ENCODE results near the gene SPAG7. TPM values are rescaled to one million over a fixed set of nuclear protein-coding genes. Genes with fewer than 3 reads are reported as not detected.

The SPAG7 gene, protein sequence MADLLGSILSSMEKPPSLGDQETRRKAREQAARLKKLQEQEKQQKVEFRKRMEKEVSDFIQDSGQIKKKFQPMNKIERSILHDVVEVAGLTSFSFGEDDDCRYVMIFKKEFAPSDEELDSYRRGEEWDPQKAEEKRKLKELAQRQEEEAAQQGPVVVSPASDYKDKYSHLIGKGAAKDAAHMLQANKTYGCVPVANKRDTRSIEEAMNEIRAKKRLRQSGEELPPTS
- total RNA-seq = 61.8 and 69.5 TPM in 2 replicates

DNA sequence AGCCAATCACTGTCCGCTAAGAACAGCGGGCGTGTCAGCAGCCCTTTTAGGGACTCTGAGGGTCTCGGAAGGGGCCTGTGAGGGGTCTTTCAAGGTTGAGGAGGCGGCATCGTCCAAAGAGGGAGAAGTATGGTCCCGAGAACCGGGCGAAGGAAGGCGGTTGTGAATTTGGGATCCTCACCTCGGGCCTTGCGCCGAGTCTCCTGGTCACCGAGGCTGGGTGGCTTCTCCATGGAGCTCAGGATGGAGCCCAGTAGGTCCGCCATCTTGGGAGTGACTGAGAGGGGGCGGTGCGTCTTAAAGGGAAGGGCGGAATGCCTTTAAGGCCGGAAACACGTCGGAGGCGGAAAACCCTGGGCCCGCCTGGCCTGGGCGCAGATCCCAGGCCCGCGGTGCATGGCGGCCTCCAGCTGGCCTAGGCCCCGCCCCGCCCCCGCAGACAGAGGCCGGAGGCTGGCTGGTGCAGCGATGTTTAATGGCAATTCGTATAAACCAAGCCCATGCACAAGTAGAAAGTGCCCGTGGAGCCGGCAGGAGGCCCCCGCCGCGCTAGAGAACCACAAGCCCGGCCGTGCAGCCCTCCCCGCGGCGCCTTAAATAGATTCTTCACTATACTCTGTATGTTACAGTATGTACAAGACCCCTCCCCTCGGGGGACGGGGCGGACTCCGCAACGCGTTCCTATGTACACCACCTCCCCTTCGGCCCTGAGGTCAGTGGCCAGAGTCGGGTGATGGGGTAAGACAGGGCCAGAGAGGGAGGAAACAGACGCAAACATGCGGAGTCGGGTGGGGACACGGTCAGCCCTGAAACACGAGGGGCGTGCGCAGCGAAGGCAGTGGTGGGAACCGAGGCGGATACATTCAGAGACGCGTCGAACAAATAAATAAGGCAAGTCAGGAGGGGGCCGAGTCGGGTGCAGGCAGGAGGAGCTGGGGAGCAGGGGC is at the start of gene SPAG7:
TSS of gene SPAG7 (minus strand) at position 279 of the 947 bp plus-strand sequence. CDS start at position 266, 13 bp downstream.
- DNase-seq (ENCODE audit: extremely low read depth, low read depth, low spot score) = peak; percentile 86

DNA sequence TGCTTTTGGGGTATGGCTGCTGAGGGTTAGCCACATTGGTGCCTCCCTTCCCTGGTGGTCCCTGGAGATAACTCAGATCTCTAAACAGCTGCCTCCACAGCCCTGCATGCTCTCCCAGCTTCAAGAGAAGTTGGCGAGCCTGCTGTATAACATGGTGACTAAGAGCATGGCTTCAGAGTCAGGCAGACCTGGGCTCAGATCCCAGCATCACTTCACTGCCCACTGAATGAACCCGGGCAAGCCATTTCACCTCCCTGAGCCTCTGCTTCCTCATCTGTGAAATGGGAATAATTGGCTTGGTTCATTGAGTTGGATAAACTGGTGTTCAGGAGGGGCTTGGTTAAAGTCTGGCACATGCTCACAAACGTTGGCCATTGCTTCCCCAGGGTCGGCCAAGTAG is 46.7 kb upstream of the SPAG7 start:
- DNase-seq (ENCODE audit: extremely low read depth, low read depth, low spot score) = no peak

DNA sequence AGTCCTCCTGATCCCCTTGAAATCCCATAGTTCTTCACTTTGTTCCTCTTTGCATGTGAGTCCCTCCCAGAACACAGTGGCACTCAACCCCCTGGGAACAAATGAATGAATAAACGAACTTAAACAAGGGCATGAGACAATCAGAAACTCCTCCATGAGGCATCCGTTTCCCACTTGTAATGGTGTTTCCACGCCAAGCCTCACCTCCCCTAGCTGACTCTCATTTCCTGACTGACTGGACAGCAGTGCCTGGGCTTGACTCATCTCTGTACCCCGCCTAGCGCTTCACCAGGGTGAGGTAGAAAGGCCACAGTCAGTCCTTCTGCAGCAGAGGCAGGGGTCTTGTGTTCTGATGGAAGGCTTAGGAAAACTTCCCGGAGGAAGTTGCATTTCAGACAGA is 44.3 kb upstream of the SPAG7 start:
- DNase-seq (ENCODE audit: extremely low read depth, low read depth, low spot score) = no peak

DNA sequence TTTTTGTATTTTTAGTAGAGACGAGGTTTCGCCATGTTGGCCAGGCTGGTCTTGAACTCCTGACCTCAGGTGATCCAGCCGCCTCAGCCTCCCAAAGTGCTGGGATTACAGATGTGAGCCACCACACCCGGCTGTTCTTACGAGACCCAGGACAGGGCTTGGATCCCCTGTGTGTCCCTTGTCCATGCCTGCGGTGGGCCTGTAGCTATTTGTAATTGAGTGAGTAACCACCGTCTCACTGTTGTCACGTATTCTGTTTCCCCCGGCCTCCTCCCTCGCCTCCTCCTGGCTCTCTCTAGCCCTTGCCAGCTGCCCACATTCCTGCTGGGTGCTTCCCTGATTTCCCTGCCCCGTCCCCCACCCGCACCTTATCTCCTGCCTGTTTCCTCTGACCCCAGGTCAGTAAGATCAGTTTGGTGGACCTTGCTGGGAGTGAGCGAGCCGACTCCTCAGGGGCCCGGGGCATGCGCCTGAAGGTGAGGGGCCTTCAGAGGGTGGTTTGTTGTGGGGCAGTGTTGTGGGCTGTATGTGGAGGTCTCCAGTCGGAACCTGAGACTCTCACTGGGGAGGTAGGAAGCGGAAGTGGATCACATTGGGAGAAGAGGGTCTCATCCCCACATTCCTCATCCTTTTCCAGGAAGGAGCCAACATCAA is 35.7 kb upstream of the SPAG7 start:
- no peak for DNase-seq (ENCODE audit: extremely low read depth, low read depth, low spot score)

DNA sequence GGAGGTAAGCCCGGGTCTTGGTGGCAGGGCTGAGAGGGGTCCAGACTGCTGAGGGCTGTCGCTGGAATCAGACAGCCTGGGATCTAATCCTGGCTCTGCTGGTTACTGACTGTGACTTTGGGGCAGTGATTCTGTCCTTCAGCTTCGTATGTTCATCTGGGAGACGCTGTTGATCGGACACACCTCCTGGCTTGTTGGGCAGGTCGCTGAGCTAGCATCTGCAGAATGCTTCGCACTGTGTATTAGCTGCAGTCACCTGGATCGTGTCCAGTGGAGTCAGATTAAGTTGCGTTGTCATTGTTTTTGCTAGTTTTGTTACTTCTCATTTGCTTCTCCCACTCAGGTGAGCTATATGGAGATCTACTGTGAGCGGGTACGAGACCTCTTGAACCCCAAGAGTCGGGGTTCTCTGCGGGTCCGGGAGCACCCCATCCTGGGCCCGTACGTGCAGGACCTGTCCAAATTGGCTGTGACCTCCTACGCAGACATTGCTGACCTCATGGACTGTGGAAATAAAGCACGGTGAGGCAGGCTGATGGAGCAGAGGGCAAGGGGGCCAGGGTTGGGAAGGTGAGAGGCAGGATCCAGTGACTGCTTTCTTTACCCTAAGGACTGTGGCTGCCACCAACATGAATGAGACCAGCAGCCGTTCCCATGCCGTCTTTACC is 34.6 kb upstream of the SPAG7 start:
- DNase-seq (ENCODE audit: extremely low read depth, low read depth, low spot score) = no peak

DNA sequence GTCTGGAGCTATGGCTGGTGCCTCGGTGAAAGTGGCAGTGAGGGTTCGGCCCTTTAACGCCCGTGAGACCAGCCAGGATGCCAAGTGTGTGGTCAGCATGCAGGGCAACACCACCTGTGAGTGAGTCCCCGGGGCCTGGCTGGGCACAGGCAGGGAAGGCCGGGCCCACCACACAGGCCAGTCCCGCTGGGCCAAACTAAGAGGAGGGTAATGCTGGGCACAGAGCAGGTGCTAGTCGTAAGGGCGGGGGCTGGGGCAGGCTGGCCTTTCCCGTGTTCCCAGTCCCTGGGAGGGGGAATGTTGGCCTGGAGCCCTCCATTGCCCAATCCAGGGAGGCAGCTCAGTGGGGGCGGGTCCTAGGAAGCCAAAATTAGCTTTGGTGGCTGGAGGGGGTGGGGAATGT is 32.6 kb upstream of the SPAG7 start:
- no peak for DNase-seq (ENCODE audit: extremely low read depth, low read depth, low spot score)

DNA sequence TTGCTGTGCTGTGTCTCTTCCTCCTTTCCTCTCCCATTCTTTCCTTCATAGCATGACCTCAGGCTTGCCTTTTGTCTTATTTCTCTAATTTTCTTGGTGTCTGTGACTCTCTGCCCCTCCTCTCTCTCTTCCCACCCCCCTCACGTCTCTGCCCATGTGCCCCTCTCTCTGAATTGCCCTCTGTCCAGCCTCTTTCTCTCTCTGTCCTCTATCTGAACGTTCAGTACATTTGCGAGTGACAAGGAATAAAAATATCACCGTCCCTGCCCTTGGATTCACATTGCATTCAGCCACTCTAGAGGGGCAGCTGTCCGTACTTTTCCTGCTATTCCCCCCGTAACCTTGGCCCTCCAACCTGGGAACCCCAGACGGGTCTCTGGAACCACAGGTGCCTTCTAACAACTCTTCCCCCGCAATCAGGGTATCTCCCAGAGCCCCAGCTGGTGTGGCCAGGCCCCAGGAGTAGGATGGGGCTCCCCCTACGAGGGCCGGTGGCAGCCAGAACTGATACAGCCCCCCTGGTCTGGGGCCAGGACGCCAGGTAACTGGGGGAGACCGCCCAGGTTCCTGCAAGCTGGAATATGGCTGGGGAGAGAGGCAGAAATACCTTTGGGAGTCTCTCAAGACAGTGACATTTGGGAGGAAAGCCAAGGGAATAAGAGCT is 31.9 kb upstream of the SPAG7 start:
- DNase-seq (ENCODE audit: extremely low read depth, low read depth, low spot score) = no peak

DNA sequence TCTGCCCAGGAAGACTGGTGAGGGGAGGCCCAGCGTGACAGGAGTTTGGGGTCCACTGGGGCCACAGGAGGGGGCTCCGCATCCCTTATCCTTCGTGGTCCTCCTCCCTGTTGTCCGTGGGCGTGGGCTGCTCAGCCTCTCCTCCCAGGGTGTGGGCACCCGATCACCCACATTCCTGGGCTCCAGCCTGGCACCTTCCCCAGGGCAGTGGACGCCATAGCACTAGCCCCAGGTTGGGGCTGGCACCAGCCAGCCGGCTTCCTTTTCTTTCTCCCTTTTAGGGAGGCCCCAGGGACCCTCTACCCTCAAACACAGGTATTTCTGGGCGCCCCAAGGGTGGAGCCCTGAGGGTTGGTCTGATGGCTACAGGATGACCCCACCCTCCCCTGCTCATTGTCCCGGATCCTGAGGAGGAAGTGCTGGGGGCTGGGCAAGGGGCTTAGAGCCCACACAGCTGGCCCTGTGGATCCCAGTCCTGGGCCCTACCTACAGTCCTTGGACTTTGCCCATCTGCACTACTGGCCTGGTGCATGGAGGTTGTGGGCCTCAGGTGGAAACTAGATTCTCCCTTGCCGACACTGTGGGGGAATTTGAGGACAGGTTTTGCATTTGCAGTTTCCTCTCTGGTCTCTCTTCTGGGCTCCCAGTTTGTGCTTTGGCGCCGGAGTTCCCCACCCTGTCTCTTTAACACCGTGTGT is 31.3 kb upstream of the SPAG7 start:
- DNase-seq (ENCODE audit: extremely low read depth, low read depth, low spot score) = no peak

DNA sequence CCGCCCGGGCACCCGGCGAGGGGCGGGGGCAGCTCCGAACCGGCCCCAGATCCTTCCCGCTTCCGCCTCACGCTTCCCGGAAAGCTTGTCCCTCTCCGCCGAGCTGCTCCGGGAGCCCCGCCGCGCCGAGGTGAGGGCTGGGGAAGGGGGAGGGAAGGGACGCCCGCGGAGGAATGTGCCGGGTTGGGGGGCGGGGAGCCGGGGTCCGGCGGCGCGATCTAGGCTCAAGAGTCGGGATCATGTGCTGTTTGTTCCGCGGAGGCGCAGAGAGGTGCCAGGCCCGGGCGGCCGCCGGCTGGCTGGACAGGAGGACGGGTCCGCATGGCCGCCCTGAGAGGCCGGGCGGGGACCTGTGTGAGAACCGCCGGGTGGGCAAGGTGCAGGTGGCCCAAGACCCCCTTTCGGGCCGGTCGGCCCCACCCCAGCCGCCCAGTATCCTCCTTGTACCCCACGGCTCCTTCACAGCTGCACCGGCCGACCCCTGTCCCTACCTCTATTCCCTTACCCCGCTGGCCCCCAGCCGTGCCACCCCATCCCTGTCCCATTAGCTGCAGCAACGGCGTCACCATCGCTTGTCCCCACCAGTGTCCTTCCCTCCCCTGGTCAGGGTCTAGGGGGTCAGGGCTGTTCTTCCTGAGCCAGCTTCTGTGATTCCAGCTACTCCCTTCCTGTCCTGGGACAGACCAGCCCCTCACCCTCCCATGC is 30.6 kb upstream of the SPAG7 start:
- no peak for DNase-seq (ENCODE audit: extremely low read depth, low read depth, low spot score)

DNA sequence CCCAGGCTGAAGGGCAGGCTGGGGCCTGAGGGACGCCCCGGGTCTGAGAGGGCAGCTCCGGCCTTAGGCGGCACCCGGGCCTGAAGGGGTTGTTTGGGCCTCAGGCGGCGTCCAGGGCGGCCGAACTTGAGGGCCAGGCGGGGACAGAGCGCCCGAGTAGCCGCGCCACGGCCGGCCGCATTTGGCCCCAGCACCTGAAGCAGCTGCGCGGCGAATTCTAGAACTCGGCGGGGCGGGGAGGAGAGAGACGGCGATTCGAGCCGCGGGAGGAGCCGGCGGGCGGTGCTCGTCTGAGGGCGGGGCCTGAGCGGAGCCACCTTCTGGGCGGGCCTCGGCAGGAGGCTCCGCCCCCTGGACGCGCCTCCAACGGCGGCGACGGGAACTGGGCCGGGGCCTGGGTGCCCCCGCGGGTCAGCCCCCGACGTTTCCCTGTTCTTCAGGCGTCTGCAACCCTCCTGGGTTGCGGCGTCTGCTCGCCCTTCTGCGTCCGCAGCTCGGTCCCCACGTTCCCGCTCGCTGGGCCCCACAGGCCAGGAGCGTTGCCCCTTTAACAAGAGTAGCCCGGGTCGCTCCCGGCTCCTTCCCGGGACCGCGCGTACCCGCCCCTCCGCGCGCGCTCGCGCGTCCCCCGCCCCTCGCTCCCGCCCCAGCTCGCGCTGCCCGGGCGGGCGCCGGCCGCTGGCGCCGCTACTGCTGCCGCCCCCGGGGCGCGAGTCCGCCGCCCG is 29.8 kb upstream of the SPAG7 start, which contains the start of the genes INCA1 and KIF1C:
TSS of gene INCA1 (minus strand) at position 221 of the 725 bp plus-strand sequence. CDS start 3,085 bp downstream, outside the sequence.
TSS of gene KIF1C (plus strand) at position 649 of the 725 bp plus-strand sequence. CDS start 2,297 bp downstream, outside the sequence.
- no peak for DNase-seq (ENCODE audit: extremely low read depth, low read depth, low spot score)

DNA sequence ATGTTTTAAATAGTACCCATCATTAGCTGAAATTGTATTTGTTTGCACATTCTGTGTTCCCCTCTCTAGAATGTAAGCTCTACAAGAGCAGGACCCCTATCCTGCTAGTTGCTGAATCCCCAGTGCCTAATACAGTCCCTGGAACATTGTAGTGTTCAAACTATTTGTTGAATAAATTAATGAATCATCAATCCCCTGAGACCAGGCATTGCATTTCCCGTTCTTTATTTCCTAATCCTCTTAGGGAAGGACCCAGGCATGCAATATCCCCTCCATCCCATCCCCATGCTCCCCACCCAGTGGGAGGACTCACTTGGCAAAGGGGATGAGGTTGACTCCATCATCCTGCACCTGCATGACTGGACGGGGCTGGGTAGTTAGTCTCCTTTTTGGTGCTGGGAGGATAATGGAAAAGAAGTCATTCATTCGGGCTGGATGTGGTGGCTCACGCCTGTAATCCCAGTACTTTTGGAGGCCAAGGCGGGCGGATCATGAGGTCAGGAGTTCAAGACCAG is 26.5 kb upstream of the SPAG7 start:
- no peak for DNase-seq (ENCODE audit: extremely low read depth, low read depth, low spot score)

DNA sequence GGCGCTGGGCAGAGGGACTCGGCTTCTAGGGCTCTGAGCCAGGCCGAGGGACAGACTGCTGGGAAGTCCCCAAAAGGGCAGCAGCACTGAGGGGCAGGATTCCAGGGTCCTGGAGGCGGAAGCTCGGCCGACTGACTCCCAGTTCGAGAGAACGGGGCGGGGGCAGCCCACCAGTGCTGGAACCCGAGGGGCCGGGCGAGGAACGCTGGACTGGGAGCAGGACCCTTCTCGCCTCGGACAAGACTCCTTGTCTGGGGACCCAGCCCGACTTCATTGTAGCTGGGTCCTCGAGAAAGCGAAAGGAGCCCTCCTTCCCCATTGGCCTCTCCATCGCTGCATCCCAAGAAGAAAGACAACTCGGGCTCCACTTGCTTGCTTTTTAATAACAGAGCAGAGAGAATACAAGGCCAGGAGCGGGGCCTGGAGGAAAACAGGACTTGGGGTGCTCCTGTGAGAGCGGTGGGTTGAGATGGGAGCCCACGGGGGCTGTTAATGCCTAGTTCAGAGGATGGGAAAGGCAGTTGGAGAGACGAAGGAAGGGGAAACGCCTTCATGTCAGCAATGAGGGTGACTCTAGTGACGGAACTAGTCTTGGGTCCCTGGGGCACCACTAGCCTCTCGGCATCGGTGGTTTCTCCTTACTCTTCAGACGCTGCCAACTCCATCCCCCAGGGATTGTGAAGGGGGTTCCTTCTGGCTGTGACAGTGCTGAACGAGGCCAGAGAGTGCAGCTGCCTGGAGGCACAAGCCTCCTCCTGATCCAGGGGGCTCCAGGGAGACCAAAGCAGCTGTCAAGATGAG is 20.4 kb upstream of the SPAG7 start:
- no peak for DNase-seq (ENCODE audit: extremely low read depth, low read depth, low spot score)

DNA sequence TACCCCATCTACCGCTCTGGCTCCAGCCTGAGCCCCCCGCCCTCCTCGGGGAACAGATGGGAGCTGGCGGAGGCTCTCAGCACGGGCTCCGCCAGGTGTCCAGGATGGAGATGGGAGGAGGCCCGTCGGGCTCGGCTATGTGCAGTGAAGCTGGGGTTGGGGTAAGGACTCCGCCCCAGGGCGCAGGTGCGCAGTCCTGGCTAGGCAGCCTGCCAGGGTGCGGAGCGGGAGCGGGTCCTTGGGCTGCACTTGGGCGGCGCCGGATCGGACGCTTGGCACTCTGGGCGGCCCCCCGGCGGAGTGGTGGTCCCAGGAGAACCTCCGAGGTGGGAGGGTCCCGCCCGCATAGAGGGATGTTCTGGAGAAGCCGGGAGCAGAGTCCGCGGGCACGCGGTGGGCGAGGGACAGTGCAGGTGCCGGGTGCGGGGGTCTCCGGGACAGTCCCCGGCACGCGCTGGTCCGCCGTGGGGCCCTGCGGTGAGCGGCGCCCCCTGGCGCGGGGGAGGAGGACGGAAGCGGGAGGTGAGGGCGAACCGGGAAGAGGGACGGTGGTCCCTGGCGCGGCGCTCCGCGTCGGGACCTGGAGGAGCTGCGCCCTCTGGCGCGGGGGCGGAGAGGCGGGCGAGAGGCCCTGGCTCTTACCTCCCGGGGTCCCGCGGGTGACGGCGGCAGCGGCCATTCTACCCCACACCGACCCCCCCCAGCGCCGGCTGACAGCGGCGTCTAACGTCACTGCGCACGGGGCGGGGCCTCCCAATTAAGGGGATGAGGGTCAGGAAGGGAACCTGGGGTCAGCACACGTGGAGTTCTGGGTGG is 19.5 kb upstream of the SPAG7 start, which contains the start of gene CAMTA2:
TSS of gene CAMTA2 (minus strand) at position 725 of the 816 bp plus-strand sequence. CDS start 1,453 bp downstream, outside the sequence.
- DNase-seq (ENCODE audit: extremely low read depth, low read depth, low spot score) = no peak

DNA sequence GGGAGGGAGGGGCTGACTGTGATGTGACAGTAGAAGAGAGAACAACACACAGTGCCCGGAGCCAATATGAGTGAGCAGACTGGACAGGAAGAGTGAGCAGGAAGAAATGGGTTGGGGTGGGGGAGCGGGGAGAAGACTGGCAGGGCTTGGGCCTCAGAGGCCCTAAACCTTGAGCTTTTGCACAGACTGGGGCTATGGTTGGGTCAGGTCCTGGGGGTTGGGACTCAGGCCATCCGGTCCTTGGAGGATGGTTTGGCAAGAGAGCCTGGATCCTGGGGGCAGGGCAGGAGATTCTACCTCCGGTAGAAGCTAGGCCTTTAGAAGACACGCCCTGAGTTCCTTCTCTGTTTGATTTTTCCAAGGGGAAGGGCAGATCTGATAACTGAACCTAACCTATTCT is 18.8 kb upstream of the SPAG7 start:
- DNase-seq (ENCODE audit: extremely low read depth, low read depth, low spot score) = no peak

DNA sequence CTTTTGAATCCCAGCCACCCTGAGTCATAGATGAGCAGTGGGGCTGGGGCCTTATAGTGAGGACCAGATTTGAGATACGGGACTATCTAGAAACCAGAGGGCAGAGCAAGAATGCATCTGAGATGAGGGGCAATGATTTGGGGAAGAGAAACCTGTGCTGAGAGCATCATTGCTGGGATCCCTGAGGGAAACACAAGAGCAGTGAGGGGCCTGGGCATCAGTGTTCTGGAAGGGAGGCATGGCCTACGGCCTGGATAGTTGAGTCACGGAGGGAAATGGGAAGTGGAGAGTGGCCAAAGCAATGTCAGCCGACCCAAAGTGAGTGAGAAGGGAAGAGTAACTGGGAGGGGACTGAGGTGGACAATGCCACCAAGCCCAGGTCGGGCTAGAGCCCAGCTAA is 14.7 kb upstream of the SPAG7 start:
- no peak for DNase-seq (ENCODE audit: extremely low read depth, low read depth, low spot score)

DNA sequence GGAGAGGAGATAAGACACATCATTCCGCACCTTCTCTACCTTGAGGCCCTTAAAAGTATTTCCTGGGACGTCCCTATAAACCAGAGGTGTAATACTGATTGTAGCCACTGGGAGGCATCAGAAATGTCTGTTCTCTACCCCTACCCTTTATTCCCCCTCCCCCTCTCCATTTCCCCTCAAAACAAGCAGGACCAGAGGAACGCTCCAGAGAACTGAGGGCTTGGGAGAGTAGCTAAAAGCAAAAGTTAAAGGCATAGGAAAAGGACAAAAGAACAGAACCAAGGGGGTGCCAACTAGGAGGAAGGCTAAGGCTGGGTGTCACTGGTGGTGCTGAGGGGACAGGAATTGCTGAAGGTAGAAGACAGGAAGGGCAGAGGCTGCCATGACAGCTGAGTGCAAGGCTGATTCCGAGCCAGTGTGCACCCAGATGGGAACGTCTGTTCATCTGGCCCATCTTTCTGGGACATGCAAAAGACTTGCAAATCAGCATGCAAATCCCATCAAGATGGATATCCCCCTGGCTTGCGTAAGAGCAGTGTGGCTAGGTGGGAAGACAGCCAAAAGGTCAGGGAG is 13.1 kb upstream of the SPAG7 start:
- no peak for DNase-seq (ENCODE audit: extremely low read depth, low read depth, low spot score)
